HEK293T (cell line): ENCODE results near the gene GATA6.
"Not testable (repeated sequence)": the region's sequence is repeated elsewhere in the genome, so short reads cannot be mapped to it uniquely, and the experiment has no call there.

Experiments used
- CTCF ChIA-PET: fragments of 350-600 bp; formaldehyde crosslinking; extraction: SDS; loops from one replicate; lab custom pipeline; 2021; ENCODE audit warnings: antibody characterized with exemption, inconsistent platforms; lab: Yijun Ruan, JAX
- POLR2A ChIA-PET: fragments of 350-600 bp; formaldehyde crosslinking; extraction: SDS; loops from one replicate; lab custom pipeline; 2020; ENCODE audit warnings: antibody characterized with exemption, inconsistent platforms; lab: Yijun Ruan, JAX
- DNase-seq: peaks from one replicate; pipeline ENCODE4 v3.0.0; 2012; ENCODE audit warnings: mixed read lengths; ENCODE audit errors: extremely low spot score
- ARNT ChIP-seq: fragments of 450-650 bp; IDR thresholded peaks from 2 replicates; pipeline ENCODE4 v1.6.1; 2017; ENCODE audit warnings: mild to moderate bottlenecking
- BHLHE40 ChIP-seq: fragments of 450-650 bp; IDR thresholded peaks from 2 replicates; pipeline ENCODE4 v1.6.1; 2016; ENCODE audit warnings: mild to moderate bottlenecking, moderate library complexity, borderline replicate concordance
- CTBP1 ChIP-seq: fragments of 450-650 bp; IDR thresholded peaks from 2 replicates; pipeline ENCODE4 v1.6.1; 2016; ENCODE audit warnings: borderline replicate concordance
- ELF4 ChIP-seq: fragments of 450-650 bp; IDR thresholded peaks from 2 replicates; pipeline ENCODE4 v1.6.1; 2017; ENCODE audit warnings: antibody characterized with exemption
- FOXA1 ChIP-seq: fragments of 450-650 bp; IDR thresholded peaks from 2 replicates; pipeline ENCODE4 v1.6.1; 2016; ENCODE audit warnings: mild to moderate bottlenecking
- FOXK2 ChIP-seq: fragments of 450-650 bp; IDR thresholded peaks from 2 replicates; pipeline ENCODE4 v1.6.1; 2016; ENCODE audit warnings: mild to moderate bottlenecking
- FOXM1 ChIP-seq: fragments of 450-650 bp; IDR thresholded peaks from 2 replicates; pipeline ENCODE4 v1.6.1; 2017; ENCODE audit warnings: mild to moderate bottlenecking, borderline replicate concordance
- HDGF ChIP-seq: fragments of 450-650 bp; IDR thresholded peaks from 2 replicates; pipeline ENCODE4 v1.6.1; 2017; ENCODE audit warnings: antibody characterized with exemption, borderline replicate concordance
- L3MBTL2 ChIP-seq: fragments of 450-650 bp; conservative IDR thresholded peaks from 2 replicates; pipeline ENCODE4 v1.6.1; 2016; ENCODE audit warnings: mild to moderate bottlenecking
- LEF1 ChIP-seq: fragments of 450-650 bp; IDR thresholded peaks from 2 replicates; pipeline ENCODE4 v1.6.1; 2017; ENCODE audit warnings: mild to moderate bottlenecking, borderline replicate concordance
- NFRKB ChIP-seq: fragments of 450-650 bp; IDR thresholded peaks from 2 replicates; pipeline ENCODE4 v1.6.1; 2016; ENCODE audit warnings: mild to moderate bottlenecking, moderate library complexity
- PKNOX1 ChIP-seq: fragments of 450-650 bp; IDR thresholded peaks from 2 replicates; pipeline ENCODE4 v1.6.1; 2016
- SP1 ChIP-seq: fragments of 450-650 bp; IDR thresholded peaks from 2 replicates; pipeline ENCODE4 v1.6.1; 2017
- SUZ12 ChIP-seq: fragments of 450-650 bp; IDR thresholded peaks from 2 replicates; pipeline ENCODE4 v1.6.1; 2016; ENCODE audit warnings: mild to moderate bottlenecking
- TARDBP ChIP-seq: fragments of 450-650 bp; IDR thresholded peaks from 2 replicates; pipeline ENCODE4 v1.6.1; 2016
- ZNF384 ChIP-seq: fragments of 450-650 bp; IDR thresholded peaks from 2 replicates; pipeline ENCODE4 v1.6.1; 2016

The GATA6 gene

GRCh38 chr18:22179631-22180030 is 10.2 kb downstream of the GATA6 start:
- DNase-seq = no peak
- ChIA-PET CTCF (no interaction called here), POLR2A (no interaction called here)
- no peak for TF ChIP-seq FOXK2
- no peak for TF ChIP-seq FOXA1
- TF ChIP-seq SP1 = no peak
- TF ChIP-seq CTBP1 = no peak
- no peak for TF ChIP-seq LEF1
- no peak for TF ChIP-seq FOXM1
- no peak for TF ChIP-seq ELF4
- TF ChIP-seq ARNT = no peak
- no peak for TF ChIP-seq BHLHE40
- TF ChIP-seq ZNF384 = no peak

GRCh38 chr18:22180722-22181121 is 11.3 kb downstream of the GATA6 start:
- TF ChIP-seq CTBP1 = no peak
- no peak for TF ChIP-seq LEF1
- TF ChIP-seq L3MBTL2 = no peak
- TF ChIP-seq BHLHE40 = no peak
- no peak for TF ChIP-seq ELF4
- TF ChIP-seq ARNT = no peak
- TF ChIP-seq FOXA1 = no peak
- TF ChIP-seq HDGF = no peak
- TF ChIP-seq NFRKB = no peak
- TF ChIP-seq SUZ12 = no peak
- no peak for TF ChIP-seq SP1
- no peak for TF ChIP-seq TARDBP
- no peak for TF ChIP-seq PKNOX1
- TF ChIP-seq FOXK2 = no peak
- TF ChIP-seq ZNF384 = no peak
- TF ChIP-seq FOXM1 = no peak
- POLR2A ChIA-PET = no interaction called here
- CTCF ChIA-PET = interaction anchor here (1.0 kb wide), 1 partner anchor 10 kb away, joined by 3 read pairs; no protein-coding TSS in a partner anchor
- DNase-seq = no peak

- no peak for DNase-seq
- CTCF ChIA-PET = interaction anchor here (0.5 to 1.1 kb wide), 4 partner anchors 8 to 191 kb away, joined by 3 read pairs; no protein-coding TSS in a partner anchor
- POLR2A ChIA-PET = interaction anchor here (0.8 to 1.6 kb wide), 3 partner anchors 8 to 165 kb away, joined by 4 to 6 read pairs (median 4); no protein-coding TSS in a partner anchor
- no peak for TF ChIP-seq TARDBP
- no peak for TF ChIP-seq ELF4
- peak; percentile 62 for TF ChIP-seq PKNOX1
- TF ChIP-seq CTBP1 = 0 out of 2 replicates have a peak, but pooled peaks have one; percentile 52
- no peak for TF ChIP-seq HDGF
- no peak for TF ChIP-seq NFRKB
- peak; percentile 22; the same call in 1 of the 2 replicates for TF ChIP-seq ZNF384
Observed at GRCh38 chr18:22182884-22183697, 13.7 kb downstream of the GATA6 start.

GRCh38 chr18:22183698-22184170 is 14.3 kb downstream of the GATA6 start:
- no peak for TF ChIP-seq ARNT
- no peak for TF ChIP-seq BHLHE40
- TF ChIP-seq PKNOX1 = no peak
- TF ChIP-seq LEF1 = no peak
- TF ChIP-seq ELF4 = no peak
- TF ChIP-seq NFRKB = no peak
- TF ChIP-seq L3MBTL2 = no peak
- ChIA-PET CTCF (interaction anchor here (0.5 to 1.1 kb wide), 4 partner anchors 9 to 191 kb away, joined by 3 read pairs; no protein-coding TSS in a partner anchor), POLR2A (interaction anchor here (0.8 to 1.6 kb wide), 3 partner anchors 9 to 164 kb away, joined by 4 to 6 read pairs (median 4); no protein-coding TSS in a partner anchor)

GRCh38 chr18:22184573-22184972 is 15.2 kb downstream of the GATA6 start:
- POLR2A ChIA-PET = interaction anchor here (1.0 kb wide), 1 partner anchor 13 kb away, joined by 4 read pairs; no protein-coding TSS in a partner anchor
- CTCF ChIA-PET, DNase-seq: not testable (repeated sequence)

More at GRCh38 chr18:22183698-22184170, 14.3 kb downstream of the GATA6 start:
- no peak for DNase-seq

GRCh38 chr18:22185273-22185672 is 15.9 kb downstream of the GATA6 start:
- DNase-seq = no peak
- ChIA-PET POLR2A (interaction anchor here (1.0 kb wide), 1 partner anchor 14 kb away, joined by 4 read pairs; no protein-coding TSS in a partner anchor), CTCF (no interaction called here)
- TF ChIP-seq SP1 (no peak), HDGF (no peak), ELF4 (no peak), PKNOX1 (no peak), NFRKB (no peak), FOXK2 (no peak), L3MBTL2 (no peak), SUZ12 (no peak), TARDBP (no peak), ARNT (no peak), BHLHE40 (no peak)
